Measurements from ENCODE around the gene NOP10.

GRCh38 chr15:34370129-34370528 is 27.2 kb upstream of the NOP10 start:
- no peak for TF ChIP-seq CTCF (conservative IDR thresholded peaks at IDR 0.05)
- TF ChIP-seq ZFX (IDR thresholded peaks at IDR 0.05) = no peak

Measured in C4-2B (cell line).